Right hindlimb (tissue), 1 donor: ENCODE data around the gene TTC9.
A peak's percentile ranks its signal among the peaks of the same experiment; 100 is the strongest.

ENCODE experiments used
- DNase-seq: peaks from one replicate; pipeline ENCODE4 v3.0.0-alpha.2; 2018

Gene TTC9

DNA sequence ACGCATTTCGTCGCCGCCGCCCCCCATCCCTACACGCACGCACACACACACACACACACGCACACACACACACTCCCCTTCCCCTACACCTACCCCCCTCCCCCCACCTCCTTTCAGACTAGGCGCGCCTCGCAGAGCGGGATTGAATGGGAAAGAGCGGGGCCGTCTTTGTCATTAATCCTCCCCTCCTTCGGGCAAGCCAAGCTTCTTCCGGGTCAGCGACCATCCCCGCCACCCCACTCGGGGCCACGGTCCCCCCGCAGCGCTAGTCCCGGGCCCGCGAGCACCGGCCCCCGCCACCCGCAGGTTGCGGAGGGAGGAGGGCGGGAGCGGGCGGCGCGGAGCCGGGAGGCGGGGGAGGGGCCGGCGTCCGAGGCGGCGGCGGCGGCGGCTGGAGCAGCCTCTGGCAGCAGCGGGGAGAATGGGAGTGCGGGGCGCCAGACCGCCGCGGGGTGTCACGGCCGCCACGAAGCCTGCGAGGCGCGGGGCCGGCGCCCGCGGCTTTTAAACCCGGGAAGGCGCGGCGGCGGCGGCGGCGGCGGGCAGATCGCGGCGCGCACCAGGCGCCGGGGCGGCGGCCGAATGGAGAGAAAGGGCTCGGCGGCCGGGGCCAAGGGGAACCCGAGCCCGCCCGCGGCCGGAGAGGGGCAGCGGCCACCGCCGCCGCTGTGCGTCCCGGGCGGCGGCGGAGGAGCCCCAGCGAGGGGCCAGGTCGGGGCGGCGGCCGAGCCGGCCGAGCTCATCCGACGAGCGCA lies at the start of gene TTC9:
TSS of gene TTC9 (plus strand) at position 369 of the 755 bp plus-strand sequence. CDS start at position 583, 214 bp downstream.
- peak; percentile 27 for DNase-seq

DNA sequence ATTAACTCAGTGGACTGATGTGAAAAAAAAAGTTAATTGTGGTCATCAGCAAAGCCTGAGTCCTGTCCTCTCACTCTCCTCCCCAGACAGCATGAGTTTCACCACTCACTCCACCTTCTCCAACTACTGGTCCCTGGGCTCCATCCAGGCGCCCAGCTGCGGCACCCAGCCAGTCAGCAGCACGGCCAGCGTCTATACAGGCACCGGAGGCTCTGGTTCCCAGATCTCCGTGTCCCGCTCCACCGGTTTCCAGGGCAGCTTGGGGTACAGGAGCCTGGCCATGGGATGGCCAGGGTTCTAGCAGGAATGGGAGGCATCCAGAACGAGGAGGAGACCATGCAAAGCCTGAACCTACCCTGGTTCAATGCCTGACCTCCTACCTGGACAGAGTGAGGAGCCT lies 47.3 kb upstream of the TTC9 start:
- no peak for DNase-seq

DNA sequence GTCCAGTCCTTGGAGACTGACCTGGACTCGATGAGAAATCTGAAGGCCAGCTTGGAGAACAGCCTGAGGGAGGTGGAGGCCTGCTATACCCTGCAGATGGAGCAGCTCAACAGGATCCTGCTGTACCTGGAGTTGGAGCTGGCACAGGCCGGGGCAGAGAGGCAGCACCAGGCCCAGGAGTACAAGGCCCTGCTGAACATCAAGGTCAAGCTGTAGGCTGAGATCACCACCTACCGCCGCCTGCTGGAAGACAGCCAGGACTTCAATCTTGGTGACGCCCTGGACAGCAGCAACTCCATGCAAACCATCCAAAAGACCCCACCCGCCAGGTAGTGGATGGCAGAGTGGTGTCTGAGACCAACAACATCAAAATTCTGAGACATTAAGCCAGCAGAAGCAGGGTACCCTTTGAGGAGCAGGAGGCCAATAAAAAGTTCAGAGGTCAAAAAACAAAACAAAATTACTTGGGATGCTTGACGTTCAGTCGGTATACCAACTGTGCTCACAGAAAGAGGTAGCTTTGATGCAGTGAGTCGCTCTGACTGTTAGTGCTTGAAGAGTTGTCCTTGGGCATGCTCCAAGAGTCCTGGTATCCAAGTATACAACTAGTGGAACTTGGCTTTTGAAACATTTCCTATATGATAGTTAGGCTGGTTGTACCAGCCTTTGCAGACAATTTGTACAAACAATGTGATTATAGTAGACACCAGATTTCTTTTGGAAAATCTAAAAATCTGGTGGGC lies 46.1 kb upstream of the TTC9 start:
- no peak for DNase-seq

DNA sequence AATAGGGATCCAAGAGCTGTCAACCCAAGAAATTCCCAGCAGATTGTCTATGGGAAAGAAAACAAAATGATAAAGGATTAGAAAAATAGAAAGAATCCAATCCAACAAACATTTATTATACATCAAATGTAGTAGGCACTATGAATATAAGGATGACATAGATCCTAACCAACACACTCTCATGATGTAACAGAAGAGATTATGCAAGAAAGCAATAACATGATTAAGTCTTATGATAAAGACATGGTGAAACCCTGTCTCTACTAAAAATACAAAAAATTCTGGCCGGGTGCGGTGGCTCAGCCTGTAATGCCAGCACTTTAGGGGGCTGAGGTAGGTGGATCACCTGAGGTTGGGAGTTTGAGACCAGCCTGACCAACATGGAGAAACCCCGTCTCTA lies 44.0 kb upstream of the TTC9 start:
- no peak for DNase-seq

DNA sequence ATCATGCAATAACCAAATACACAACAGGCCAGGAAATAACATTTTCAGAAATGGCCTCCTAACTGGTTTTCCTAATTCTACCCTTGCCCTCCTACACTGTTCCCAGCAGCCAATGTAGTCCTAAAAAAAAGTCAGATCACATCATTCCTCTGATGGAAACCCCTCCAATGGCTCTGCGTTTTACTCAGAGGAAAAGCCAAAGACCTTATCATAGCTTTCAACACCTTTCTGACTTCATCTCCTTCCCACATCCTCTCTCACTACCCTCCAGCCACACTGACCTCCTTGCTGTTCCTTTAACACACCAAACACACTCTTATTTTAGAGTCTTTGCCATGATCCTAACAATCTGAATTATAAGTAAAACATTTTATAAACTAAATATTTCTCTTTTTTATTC lies 42.4 kb upstream of the TTC9 start:
- DNase-seq: no peak

DNA sequence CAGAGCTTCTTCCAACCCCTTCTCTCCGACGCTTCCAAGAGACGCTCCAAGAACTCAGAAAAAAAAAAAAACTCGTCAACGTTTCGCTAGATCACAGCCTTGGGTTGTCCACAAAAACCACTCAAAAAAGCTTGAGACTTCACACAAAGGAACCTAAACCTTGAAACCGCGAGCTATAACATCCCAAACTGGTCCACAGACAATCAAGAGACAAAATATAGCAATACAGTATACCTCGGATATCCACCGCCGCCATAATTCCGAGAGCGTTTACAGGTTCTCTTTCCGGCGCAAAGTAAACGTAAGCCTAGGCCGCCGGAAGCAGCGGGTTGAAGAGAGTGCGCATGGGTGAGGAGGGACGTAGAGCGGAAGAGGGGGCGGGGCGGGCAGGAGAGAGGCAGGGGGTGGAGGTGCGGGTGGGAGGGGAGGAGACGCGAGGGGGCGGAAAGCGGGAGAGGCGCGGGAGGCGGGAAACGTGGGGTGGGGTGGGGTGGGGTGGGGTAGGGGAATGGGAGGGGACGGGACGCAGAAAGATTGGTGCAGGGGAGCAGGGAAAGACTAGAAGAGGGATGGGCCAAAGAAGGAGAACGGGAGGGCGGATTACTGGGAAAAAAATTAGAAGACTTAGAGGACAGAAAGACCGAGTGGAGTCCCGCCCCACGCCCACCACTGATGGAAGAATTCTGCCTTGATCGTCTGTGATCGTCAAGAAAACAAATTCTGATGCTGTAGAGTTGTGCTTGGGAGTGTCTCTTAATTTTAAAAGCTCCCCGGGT lies 41.1 kb upstream of the TTC9 start, which contains the start of gene MED6:
TSS of gene MED6 (minus strand) at position 274 of the 776 bp plus-strand sequence. CDS start at position 256, 18 bp downstream.
- peak; percentile 97 for DNase-seq

DNA sequence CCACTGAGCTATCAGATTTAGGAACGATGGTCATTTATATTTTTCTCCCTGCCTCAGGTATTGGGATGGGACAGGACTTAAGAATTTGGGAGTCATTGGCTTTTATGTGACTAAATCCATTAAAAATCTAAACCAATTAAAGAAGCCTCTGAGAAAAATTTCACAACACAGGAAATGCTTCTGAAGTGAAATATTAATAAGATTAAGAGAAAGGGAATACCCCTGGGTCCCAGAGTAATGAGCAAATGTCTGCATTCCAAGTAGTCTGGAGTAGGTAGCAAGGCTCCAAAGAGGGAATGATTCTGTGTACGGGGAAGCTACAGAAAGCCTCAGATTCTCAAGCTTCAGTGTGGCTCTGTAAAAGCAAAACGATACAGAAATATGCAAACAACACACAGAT lies 40.6 kb upstream of the TTC9 start:
- no peak for DNase-seq

DNA sequence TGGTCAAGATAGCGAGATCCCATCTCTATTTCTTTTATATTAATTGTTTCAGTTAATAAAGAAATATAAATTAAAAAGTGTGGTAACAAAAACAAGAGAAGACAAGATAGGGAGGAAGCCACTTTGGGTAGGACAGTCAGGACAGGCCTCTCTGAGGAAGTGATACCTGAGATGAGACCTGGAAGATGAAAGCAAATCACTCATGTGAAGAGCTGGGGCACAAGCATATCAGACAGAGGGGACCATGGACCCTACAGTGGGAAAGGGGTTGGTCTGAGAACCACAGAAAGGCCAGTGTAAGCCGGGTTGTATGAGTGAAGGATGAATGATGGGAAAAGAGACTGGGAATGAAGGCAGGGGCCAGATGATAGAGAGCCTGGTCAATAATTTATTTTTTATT lies 39.5 kb upstream of the TTC9 start:
- DNase-seq: no peak

DNA sequence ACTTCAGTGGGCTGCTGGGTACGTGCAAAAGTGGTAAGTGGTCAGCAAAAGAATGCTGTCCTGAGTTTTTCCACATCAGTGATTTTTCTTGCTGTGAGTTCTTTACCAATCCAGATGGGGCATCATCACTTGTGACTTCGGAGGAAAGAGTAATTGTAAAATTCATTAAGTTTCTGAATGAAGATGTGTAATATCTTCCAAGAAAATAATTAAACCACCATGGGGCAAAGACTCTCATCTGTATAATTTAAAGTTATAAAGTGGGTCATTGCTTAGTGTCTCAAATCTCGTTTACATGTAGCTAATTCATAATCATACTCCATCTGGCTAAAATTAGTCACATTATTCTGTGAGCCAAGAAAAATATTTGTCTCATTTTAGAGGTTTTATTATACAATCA lies 30.5 kb upstream of the TTC9 start:
- no peak for DNase-seq

DNA sequence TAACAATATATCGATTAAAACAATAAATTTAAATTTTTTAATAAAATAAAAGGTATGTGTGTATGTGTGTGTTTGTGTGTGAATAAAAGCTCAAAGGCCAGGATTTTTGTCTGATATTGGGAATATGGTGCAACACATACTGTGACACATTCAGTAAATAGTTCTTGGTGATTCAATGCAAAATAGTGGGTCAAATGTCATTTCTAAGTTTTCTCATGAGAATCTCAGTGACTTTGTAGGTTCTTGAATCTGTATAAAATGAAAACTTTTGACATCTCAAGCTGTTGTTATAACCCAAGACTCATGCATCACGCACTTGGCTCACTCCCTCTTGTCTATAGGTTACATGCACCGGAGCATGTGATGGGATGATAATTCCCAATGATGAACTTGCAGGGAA lies 25.1 kb upstream of the TTC9 start:
- DNase-seq: no peak

DNA sequence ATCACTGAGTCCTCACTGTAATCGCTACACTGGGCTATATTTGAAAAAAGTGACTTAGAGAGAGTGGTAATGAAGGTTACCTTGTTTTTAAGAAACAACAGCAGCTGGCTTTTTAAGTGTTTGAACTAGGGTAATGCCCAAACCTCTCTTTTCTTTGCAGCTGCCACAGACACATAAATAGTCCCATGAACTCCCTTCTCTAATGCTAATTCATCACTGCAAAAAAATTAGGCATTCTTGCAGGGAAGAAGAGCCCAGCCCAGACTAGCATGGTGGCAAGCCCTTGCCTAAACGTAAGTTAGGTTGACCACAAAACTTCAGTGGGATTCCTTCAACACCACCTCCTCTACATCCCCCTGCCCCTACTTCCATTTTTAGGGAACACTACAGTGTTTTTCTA lies 23.4 kb upstream of the TTC9 start:
- no peak for DNase-seq

DNA sequence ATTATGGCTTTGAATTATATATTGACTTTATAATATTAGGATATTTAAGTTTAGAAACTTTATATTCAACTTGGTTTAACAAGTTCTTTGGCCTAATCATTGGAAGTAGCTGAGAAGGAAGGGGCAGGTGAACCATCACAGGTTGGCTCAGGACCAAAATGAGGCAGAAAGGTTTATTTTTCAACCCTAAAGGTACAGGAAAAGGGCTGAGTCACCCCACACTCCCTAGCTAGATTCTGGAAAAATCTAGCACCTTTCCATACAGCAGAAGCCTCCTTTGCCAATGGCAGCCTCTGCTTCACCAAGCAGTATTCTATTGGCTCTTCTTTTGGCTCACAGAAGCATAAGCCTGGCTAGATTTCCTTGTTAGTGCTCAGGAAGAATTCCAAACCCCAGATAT lies 22.0 kb upstream of the TTC9 start:
- DNase-seq: no peak

DNA sequence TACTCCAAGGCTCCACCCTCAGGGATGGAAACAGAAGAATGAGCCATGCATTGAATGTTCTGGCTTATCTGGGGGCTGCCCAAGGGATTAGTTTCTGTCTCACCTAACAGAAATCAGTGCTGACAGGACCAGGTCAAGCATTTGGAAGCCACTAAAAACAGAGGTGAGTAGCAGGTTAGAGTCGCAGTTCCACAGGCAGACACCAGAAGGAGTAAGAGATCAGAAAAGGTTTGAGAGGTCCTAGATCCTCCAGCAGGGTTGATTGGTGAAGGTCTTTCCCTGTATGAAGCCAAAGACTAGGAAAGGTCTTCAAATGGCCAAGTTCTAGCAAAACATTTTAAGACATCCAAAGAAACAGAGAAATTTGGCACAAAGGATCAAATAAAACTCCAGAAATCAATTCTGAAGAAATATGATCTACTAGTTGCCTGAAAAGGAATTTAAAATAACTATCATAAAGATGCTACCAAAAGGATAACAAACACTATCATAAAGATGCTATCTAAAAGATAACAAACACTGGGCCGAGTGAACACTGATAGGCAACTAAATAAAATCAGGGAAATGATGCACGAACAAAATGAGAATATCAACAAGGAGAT lies 19.5 kb upstream of the TTC9 start:
- peak; percentile 28 for DNase-seq

DNA sequence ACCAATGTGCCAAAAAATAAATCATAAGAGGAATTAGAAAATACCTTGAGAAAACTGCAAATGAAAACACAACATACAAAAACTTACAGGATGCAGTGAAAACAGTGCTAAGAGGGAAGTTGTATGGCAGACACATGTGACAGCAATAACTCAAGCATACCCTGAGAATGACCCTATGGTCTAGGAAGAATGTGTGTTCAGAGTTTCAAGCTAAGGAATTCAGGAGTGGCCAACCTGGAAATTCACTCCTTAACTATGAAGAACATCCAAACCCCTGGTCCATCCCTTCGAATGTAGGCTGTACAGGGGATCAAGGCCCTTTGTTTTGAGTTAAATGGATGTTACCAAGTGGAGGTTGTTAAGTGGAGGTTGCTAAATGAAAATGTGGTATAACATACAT lies 16.7 kb upstream of the TTC9 start:
- DNase-seq: no peak

DNA sequence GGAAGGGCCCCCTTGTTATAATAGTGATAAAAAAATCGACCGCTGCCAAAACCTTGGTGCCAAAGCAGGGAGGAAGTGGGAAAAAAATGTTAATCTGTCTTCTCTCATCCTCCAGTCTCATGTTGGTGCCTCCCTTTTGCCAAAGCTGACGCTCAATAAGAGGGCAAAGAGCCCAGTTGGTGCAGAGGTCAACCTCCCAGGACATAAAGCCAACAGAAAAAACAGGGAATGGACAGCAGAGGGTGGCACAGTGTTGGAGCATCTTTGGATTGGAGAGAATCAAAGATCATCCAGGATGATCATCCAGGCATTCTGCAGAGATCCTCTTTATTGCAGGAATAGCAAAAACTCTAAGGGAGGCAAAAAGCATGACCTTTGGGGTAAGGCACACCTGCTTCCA lies 9.8 kb upstream of the TTC9 start:
- DNase-seq: no peak

DNA sequence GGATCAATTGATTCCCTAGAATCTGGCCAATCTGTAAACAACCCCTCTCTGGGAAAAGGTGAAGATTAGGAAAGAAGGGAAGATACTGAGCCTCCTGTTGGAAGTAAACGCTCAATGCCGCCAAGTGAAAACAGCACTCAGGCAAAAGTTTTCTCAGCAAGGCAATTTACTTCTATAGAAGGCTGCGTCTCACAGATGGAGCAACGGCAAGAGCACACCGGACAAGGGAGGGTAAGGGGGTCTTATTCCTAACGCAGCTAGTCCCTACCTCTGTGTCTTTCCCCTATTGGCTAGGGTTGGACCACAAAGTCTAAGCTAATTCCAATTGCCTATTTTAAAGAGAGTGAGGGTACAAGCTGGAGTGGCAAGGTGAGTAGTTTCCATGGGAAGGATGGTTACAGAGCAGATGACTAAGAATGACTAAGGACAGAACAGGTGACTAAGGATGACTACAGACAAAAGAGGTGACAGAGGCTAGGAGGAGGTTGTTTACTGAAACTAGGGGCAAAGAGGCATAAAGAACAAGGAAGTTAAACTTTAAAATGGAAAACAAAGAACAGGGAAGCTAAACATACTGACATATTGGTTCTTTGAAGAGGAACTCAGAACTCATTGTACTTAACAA lies 5.6 kb upstream of the TTC9 start:
- DNase-seq: no peak

DNA sequence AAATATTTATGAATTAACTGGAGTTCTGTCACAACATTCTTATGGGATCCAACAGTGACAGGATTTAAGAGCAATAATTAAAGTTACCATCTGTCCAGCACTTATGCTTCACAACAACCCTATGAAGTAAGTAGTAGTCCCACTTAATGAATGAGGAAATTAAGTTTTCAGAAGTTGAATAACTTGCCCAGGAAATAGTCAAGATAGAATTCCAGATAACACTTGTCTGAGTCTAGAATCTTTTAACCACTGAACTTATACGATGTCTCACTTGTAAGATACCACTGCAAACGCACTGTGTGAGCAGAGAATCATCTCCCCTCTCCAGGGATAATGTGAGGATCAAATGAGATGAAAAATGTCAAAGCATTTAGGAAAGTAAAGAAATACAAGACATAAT lies 3.3 kb upstream of the TTC9 start:
- no peak for DNase-seq

DNA sequence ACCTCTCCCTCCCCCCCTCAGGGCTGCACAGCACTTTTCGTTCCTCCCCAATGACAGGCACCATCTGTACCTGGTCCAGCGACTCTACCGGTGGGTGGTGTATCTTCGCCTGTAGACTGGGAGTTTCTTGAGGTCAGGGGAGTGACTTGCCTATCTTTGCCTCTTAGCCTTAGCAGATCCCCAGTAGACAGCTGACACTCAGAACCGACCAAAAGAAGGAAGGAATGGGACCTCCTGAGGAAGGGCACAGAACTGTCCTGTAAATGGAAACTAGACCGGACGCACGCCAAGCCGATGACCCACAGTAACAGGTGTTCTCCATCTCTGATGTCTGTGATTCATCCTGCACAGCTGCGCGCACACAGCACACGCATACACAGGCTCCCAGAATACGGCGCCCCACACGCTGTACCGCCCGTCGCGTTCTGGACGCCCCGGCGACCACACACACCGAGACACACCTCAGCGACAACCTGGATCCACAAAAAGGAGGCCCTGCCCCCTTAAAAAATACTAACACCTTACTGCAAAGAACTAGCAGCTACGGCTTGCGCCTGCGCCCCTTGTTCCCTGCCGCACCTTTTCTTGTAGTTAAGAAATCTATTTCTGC lies 673 bp upstream of the TTC9 start:
- no peak for DNase-seq

DNA sequence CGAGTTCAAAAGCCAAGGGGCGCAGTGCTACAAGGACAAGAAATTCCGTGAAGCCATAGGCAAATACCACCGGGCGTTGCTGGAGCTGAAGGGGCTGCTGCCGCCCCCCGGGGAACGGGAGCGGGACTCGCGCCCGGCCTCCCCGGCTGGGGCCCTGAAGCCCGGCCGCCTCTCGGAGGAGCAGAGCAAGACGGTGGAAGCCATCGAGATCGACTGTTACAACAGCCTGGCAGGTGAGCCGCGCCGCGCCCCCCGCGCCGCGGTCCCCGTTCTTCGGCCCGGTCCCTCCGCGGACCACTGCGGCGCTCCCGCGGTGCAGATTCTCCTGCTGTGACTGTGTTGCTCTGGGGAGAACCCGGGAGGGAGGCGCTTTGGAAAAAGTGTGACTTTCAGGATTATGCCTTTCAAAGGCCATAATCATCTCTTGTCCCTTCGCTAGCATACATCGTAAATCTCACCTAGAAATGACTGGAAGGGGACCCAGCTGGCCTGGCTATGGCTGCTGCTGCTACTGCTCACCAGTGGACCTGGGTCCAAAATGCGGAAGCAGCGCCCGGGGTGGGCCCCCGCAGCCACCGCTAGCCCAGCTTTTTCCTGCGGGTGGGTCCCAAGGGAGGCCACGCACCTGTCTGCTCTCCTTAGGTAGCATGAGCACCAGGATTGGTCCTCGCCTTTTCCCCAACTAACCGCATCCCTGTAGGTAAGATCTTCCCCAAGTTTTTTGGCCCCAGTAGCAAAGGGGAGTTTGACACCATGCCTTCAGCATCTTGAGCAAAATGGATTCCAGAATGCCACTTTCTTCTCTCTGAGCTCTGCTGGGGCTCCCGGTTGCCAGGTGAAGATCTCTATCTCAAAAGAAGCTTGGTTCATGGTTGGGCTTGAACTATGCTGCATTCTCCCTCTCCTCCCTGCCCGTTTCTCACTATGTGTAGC lies 853 bp downstream of the TTC9 start:
- DNase-seq: peak; percentile 26

DNA sequence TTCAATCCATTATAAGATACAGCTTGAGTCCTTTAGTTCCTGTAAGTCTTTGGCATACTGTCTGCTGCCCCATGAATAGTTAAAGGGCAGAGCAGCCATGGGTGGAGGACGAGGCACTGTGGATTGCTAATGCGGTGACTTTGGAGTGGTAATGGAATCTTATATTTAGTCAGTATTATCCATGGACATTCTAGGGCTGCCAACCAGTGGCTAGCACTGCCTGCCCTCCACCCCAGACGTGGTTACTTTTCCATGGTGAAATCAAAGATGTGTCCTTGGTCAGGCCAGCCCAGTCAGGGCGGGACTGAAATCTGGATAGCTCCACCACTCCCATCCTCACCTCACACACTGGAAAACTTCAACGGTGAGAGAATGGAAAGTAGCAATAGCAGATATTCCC lies 2.3 kb downstream of the TTC9 start:
- DNase-seq: no peak

DNA sequence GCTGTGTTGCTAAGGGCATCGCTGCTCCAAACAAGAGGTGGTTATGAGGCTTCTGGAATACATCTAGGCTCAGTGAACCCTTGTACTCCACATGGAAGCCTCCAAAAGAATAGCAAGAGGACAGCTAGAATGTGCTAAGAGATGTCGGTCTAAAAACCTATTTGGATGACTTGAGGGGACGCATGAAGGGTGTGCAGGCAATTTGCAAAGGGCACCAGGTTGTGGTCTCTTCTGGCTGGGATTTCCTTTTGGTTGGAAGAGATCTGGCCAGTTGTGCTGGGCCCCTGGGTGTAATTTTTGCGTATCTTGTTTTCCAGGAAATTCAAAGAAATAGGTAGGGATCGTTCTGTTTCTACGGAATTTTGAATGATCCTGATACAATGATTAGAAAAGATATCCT lies 4.2 kb downstream of the TTC9 start:
- DNase-seq: no peak
